Nucleus accumbens (tissue), 56 donors: Measurements from ENCODE around the gene ADGRV1.
"Not testable (repeated sequence)": the region's sequence is repeated elsewhere in the genome, so short reads cannot be mapped to it uniquely, and the experiment has no call there.

Experiments
- DNase-seq, 56 donors: peaks; one replicate each; lab custom pipeline; 2025; lab: John Stamatoyannopoulos, UW

The ADGRV1 gene

DNA sequence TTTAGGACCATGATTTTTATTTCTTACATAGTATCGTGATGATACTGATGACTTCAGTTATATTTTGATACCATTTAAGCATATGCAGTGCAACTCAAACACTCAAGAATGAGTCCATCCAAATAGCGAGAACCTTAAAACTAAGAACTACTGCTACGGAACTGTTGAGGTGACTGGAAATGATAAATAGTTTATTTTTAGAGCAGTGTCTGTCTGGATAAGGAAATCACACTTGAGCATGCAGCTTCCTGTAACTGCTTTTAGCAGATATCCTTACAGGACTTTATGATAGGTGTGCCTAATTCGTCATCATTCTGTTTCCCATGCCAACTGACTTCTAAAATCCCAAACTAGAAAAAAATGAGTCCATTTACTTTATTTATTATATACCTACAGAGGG lies 85.5 kb downstream of the ADGRV1 start:
- no peak for DNase-seq

DNA sequence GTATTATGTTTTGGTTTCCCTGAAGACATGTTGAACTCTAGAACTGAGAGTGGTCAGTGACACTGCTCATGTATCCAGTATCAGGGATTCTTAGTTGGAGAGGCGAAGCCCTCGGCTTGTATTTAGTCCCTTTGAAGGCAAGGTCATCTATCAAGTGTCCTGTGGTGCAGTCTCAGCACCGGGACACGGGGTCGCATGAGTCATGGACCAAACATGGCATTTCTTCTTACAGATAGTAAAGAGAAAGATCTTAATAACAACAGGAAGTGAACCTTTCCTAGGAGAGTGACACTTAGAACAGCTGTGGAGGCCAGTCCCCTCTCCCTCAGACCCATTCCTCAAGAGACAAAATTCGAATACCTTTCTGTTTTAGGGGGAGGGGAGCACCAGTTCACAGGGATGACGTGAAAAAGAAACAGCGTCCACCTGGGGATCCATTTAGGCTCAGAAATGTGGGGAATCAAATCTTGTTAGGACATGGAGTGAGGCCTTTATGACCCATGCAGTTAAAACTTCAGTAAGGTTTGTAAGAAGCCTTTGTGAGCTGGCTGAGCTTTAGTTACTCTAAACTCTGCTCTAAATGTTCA lies 86.5 kb downstream of the ADGRV1 start:
- DNase-seq = no peak

DNA sequence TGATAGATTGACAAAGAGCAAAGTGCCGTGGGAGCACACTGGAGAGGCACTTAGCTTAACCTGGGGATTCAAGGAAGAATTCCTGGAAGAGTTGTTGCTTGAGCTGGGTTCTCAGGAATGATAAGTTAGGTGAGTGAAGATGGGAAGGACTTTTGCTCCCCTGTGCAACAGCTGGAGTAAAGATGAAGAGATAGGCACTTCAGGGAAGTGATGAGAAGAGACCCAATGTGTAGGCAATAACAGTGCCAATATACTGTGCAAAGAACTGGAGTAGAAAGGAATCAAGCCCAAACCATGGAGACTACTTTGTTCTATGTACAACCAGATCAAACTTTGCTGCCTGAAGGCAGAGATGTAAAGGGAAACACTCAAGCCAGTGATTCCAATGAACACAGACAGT lies 92.2 kb downstream of the ADGRV1 start:
- DNase-seq = no peak

DNA sequence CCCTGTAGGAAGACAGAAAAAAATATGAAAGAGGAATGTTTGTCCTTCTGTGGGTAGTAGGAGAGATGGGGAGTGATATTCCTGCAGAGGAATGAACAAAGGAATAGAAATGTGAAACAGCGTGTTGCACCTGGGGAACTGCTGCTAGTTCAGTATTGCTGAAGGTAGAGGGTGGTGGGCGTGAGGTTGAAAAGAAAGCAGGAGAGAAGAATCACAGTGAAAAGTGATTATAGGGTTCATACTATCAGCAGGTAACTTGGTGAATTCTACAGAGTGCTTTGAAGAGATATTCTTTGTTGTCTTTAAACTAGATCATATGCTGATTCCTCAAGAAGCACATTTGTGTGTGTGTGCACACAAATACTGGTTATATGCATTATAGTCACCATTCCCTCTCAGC lies 95.6 kb downstream of the ADGRV1 start:
- no peak for DNase-seq

DNA sequence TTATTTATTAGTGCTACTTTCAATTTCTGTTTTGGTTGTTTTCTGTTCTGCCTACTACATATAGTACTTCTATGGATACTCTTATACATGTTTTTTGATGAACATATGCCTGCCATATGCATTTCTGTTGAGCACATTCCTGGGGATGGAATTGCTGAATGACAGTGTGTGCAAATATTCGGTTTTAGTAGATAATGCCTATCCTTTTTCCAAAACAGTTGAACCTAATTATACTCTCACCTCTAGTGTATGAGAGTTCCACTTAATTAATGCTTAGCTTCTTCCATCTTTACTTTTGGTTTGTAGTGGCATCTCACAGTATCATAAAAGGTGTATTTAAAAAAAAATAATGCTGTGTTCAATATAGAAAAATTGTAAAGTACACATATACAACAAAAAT lies 96.8 kb downstream of the ADGRV1 start:
- no peak for DNase-seq

DNA sequence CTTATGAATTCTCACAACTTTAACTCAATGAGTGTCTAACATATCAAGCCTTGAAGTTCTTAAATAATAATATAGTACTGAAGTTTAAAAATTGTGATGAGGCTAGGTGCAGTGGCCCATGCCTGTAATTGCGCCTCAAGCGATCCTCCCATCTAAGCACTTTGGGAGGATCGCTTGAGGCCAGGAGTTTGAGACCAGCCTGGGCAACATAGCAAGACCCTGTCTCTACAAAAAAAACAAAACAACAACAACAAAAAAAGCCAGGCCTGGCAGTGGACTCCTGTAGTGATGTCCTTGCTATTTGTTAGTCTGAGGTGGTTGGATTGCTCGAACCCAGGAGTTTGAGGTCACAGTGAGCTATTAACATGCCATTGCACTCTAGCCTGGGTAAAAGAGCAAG lies 98.4 kb downstream of the ADGRV1 start:
- no peak for DNase-seq

DNA sequence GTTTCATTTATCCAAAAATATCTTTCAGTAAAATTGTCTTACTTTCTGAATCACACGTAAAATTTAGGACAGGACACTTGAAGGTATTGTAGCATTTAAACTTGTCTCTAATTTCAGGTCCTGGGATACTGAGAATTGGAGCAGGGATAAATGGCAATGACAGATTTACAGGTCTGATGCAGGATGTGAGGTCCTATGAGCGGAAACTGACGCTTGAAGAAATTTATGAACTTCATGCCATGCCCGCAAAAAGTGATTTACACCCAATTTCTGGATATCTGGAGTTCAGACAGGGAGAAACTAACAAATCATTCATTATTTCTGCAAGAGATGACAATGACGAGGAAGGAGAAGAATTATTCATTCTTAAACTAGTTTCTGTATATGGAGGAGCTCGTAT lies 99.2 kb downstream of the ADGRV1 start:
- DNase-seq = no peak

DNA sequence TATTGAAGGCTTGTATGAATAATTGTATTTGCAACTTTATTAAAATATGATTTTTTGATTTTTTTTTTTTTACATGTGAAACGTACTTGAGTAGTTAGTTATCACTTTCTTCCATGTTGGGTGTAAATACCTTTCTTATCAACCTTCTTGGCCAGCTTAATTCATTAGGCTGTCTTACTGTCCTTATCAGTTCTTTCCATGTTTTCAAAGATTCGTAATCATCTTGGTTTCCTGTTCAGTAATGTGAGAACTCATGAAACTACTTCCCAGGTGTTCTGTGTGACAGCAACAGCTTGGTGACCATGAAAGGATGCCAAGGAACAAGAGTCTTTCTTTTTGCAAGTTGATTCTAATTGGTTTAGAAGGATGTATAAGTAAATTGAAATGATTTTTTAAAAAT lies 100.0 kb downstream of the ADGRV1 start:
- no peak for DNase-seq

DNA sequence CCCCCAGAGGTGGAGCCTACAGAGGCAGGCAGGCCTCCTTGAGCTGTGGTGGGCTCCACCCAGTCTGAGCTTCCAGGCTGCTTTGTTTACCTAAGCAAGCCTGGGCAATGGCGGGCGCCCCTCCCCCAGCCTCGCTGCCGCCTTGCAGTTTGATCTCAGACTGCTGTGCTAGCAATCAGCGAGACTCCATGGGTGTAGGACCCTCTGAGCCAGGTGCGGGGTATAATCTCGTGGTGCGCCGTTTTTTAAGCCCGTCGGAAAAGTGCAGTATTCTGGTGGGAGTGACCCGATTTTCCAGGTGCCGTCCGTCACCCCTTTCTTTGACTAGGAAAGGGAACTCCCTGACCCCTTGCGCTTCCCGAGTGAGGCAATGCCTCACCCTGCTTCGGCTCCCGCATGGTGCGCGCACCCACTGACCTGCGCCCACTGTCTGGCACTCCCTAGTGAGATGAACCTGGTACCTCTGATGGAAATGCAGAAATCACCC lies 109.5 kb downstream of the ADGRV1 start:
- not testable (repeated sequence) for DNase-seq

DNA sequence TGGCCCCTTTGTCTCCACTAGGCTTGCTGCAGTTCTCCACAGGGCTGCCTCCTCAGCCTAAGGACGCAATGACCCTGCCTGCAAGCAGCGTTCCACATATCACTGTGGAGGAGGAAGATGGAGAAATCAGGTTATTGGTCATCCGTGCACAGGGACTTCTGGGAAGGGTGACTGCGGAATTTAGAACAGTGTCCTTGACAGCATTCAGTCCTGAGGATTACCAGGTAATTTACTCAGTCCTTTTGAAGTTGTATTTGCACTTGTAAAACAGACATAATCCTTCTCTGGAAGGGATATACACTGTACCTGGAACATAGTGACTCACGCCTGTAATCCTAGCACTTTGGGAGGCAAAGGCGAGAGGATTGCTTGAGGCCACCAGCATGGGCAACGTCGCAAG lies 116.6 kb downstream of the ADGRV1 start:
- peak in 5 of 56 donors; percentile 0 to 18 (median 4) for DNase-seq

DNA sequence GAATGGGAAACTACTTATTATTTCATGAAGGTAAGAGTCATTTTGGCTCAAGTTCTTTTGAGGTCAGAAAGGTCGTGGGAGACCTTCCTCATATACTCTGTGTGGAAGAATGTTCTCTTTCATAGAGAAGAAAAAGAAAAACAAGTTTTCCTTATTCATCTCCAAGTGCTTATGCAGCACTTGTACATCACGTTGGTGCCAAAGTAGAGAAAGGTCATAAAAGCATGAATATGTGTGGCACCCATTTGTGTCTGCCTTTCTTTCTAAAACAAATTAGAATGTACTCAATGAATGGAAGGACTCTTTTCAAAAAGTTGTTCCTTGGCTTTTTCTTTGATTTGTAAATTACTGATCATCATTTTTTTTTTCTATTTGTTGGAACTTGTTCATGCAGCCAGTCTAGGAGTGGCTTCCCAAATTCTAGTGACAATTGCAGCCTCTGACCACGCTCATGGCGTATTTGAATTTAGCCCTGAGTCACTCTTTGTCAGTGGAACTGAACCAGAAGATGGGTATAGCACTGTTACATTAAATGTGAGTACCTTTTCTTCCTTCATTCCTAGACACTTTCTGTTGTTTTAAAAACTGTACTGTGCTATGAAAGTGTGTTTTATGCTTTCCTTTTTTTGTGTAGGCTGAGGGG lies 122.4 kb downstream of the ADGRV1 start:
- peak in 7 of 56 donors; percentile 0 to 60 (median 17) for DNase-seq

DNA sequence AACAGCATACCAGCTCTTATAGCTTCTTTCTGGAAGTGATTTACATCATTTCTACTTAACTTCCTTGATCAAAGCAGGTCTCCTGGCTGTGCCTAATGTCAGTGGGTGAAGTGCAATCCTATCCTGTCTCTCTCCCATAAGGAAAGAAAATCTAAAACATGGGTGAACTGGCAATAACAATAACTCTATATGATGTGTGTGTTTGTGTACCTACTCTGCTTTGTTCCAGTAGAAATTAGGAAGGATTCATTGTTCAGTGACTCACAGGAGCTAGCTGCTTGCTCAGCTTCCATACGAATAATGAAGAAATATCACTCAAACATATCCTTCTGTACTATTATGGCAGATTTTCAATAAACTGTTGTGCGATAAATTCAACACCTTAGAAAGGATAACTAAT lies 123.7 kb downstream of the ADGRV1 start:
- no peak for DNase-seq

DNA sequence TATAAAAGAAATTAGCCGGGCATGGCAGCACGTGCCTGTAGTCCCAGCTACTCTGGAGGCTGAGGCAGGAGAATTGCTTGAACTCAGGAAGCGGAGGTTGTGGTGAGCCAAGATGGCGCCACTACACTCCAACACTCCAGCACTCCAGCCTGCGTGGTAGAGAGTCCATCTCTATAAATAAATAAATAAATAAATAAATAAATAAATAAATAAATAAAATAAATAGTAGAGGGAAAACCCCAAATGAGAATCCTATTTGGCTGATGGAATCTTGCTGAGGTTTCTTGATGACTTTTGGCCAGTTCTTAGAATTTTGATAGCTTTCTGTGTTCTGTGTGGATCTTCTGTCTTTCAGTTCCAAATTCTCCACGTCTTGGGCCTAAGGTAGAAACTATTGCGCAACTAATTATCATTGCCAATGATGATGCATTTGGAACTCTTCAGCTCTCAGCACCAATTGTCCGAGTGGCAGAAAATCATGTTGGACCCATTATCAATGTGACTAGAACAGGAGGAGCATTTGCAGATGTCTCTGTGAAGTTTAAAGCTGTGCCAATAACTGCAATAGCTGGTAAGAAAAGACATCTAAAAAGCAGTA lies 126.9 kb downstream of the ADGRV1 start:
- DNase-seq = no peak

DNA sequence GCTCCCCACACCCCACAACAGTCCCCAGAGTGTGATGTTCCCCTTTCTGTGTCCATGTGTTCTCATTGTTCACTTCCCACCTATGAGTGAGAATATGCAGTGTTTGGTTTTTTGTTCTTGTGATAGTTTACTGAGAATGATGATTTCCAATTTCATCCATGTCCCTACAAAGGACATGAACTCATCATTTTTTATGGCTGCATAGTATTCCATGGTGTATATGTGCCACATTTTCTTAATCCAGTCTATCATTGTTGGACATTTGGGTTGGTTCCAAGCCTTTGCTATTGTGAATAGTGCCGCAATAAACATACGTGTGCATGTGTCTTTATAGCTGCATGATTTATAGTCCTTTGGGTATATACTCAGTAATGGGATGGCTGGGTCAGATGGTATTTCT lies 127.8 kb downstream of the ADGRV1 start:
- not testable (repeated sequence) for DNase-seq

DNA sequence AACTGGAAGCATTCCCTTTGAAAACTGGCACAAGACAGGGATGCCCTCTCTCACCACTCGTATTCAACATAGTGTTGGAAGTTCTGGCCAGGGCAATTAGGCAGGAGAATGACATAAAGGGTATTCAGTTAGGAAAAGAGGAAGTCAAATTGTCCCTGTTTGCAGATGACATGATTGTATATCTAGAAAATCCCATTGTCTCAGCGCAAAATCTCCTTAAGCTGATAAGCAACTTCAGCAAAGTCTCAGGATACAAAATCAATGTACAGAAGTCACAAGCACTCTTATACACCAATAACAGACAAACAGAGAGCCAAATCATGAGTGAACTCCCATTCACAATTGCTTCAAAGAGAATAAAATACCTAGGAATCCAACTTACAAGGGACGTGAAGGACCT lies 128.9 kb downstream of the ADGRV1 start:
- DNase-seq = not testable (repeated sequence)

DNA sequence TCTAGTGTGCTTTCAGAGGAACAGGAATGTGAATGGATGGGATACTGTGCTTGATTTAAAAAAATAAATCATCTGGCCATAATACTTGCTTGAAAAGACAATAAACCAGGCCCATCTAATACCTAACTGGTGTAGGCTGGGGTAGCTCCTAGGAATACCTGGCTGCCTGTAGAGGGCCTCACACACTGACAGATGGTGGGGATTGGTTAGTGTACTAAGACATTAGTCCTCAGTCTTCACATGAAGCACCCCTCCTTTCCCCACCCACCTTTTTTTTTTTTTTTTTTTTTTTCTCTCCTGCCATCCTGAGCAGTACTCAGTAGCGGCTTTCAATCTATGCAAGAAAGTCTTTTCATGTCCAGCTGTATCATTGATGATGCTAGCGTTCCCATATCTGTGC lies 130.5 kb downstream of the ADGRV1 start:
- DNase-seq = no peak

DNA sequence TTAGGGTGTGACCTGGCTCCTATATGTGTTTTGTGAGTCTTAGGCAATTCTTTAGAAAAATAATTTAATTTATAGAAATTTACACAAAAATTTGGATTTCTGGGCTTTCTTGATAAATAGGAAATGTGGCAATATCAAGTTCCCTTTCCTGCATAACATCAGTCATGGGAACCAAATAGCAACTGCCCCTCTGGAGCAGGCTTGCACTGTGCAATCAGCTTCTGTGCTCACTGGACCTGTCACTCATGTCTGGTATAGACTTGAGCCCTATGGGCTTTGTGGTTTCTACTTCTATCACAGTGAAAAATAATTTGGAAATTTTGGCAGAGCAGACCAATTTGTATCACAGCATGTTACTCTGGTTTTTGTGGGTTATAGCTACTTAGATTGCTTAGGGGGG lies 131.7 kb downstream of the ADGRV1 start:
- DNase-seq = no peak

DNA sequence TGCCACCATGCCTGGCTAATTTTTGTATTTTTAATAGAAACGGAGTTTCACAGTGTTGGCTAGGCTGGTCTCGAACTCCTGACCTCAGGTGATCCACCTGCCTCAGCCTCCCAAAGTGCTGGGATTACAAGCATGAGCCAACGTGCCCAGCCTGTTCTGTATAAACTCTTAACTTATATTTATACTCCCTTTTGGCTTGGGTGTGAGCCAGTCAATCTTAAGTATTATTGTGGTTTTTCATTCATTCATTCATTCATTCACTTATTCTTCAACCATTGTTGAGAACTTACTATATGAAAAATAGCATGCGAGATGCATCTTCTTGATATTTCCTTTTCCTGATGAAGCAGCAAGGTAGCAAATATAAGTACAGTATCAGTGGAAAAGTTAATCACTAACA lies 132.9 kb downstream of the ADGRV1 start:
- DNase-seq = no peak

DNA sequence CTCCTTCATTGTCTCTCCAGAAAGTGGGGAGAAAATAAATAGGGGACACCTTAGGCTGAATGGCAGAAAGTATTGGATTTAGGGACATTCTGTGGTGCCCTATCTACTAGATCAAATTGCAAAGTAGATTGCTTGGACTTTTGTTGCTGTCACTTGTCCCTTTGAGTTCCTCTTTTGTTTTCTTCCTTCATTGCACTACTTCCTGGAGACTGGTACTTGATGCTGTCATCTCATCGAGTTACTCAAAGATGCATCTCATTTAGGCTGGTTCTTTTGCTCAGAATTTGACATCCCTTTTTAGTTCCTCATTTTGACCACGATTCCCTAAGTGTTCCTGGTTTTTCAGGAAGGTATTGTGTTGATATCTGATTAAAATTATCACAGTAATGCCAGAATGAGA lies 137.6 kb downstream of the ADGRV1 start:
- DNase-seq = no peak

DNA sequence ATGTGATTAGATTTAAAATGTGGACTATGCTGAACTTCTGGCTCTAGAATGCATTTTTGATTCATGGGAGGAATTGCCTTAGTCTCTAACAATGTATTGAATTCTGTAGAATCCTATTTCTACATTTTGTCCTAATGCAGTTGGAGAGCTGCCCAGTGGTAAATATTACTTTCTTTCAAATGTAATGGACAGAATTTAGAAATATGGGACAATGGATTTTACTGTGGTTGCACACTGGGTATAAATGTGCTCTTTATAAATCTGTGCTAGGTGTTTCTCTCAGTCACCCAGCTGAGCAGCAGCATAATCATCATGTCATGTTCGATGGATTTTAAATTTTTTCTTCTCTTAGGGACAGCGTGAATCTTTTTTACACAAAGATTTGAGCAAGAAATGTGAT lies 141.7 kb downstream of the ADGRV1 start:
- DNase-seq = no peak

DNA sequence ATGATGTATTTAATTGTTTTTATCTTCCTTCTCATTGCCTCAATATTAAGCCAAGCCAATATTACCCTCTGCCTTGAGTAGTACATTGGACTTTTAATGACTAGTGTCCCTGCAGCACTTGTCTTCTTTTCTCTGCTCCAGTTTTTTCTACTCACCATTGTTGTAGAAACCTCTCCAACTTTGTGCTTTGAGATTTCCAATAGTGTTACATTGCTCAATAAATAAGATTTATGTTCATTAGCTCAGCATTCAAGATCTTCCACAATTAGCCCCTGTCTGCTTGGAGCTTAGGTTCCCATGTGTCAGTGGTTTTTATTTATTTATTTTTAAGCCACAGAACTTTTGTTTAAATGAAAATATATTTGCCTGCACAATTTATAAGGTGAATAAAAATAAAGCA lies 145.3 kb downstream of the ADGRV1 start:
- no peak for DNase-seq

DNA sequence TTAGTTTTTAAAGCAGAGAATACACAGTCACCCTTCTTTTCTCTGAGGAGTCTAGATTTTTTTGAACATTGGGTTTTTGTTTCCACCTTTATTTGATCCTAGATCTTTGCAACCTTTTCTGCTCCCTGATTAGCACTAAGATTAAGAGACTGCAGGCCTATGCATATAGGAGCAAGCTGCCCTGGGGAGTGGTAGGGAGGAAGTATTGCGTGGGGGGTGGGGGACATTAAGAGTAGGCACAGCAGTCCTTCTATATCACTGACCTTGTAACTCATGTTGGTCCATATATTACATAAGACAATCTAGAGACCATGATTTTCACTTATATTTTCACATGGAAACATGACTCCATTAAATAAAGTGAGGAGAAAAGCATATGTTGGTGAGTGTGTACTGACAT lies 149.1 kb downstream of the ADGRV1 start:
- no peak for DNase-seq
